Measurements from ENCODE around the gene UBE2D2. TPM values are rescaled to one million over a fixed set of nuclear protein-coding genes. Genes with fewer than 3 reads are reported as not detected.

Gene UBE2D2
- total and polyA plus RNA-seq, 2 of the 13 experiments (the other 11 are each of a cell fraction or from before 2014, with no cell fraction given): 79.1 to 109 TPM

GRCh38 chr5:139635606-139636206 is 74.6 kb downstream of the UBE2D2 start (continued):
- TF ChIP-seq CHD2 (IDR thresholded peaks at IDR 0.05; ENCODE audit: low read depth, low read length): no peak
- peak; percentile 29; the same call in 1 of the 2 replicates for TF ChIP-seq PITX1 (CRISPR knock-in tag; IDR thresholded peaks at IDR 0.05)
- no peak for TF ChIP-seq ZNF431 (CRISPR knock-in tag; IDR thresholded peaks at IDR 0.05; ENCODE audit: borderline replicate concordance, low read depth)
- TF ChIP-seq BCL6 (CRISPR knock-in tag; IDR thresholded peaks at IDR 0.05): 0 out of 2 replicates have a peak, but pooled peaks have one; percentile 16
- peak; percentile 77; the same call in 1 of the 2 replicates for TF ChIP-seq CHD4 (IDR thresholded peaks at IDR 0.05; ENCODE audit: borderline replicate concordance, low read length)
- TF ChIP-seq CREB1 (IDR thresholded peaks at IDR 0.05): no peak
- no peak for TF ChIP-seq CREB1 (CRISPR knock-in tag; IDR thresholded peaks at IDR 0.05)
- 0 out of 2 replicates have a peak, but pooled peaks have one; percentile 4 for TF ChIP-seq MAZ (IDR thresholded peaks at IDR 0.05; ENCODE audit: borderline replicate concordance, low read depth, low read length)
- TF ChIP-seq MAZ (CRISPR knock-in tag; IDR thresholded peaks at IDR 0.05; ENCODE audit: low read depth): no peak
- no peak for TF ChIP-seq SRF (IDR thresholded peaks at IDR 0.05; ENCODE audit: low read depth, low read length)
- TF ChIP-seq ZNF768 (CRISPR knock-in tag; IDR thresholded peaks at IDR 0.05): peak; percentile 100
- TF ChIP-seq TEAD3 (CRISPR knock-in tag; optimal IDR thresholded peaks at IDR 0.05; ENCODE audit: borderline replicate concordance): peak; percentile 69
- peak; percentile 52; the same call in 1 of the 2 replicates for TF ChIP-seq TFAP4 (IDR thresholded peaks at IDR 0.05; ENCODE audit: borderline replicate concordance, low read depth)
- TF ChIP-seq ZFX (CRISPR knock-in tag; IDR thresholded peaks at IDR 0.05; ENCODE audit: low read depth): peak; percentile 56
- no peak for TF ChIP-seq ZNF33A (CRISPR knock-in tag; IDR thresholded peaks at IDR 0.05; ENCODE audit: borderline replicate concordance)
- TF ChIP-seq PHF20 (CRISPR knock-in tag; IDR thresholded peaks at IDR 0.05): peak; percentile 17; the same call in 1 of the 2 replicates
- no peak for TF ChIP-seq ZNF446 (CRISPR knock-in tag; IDR thresholded peaks at IDR 0.05)
- no peak for TF ChIP-seq ZNF749 (CRISPR knock-in tag; IDR thresholded peaks at IDR 0.05; ENCODE audit: borderline replicate concordance)
- TF ChIP-seq ZBTB7B (CRISPR knock-in tag; IDR thresholded peaks at IDR 0.05): peak; percentile 55; the same call in 1 of the 2 replicates
- no peak for TF ChIP-seq POLR2G (IDR thresholded peaks at IDR 0.05; ENCODE audit: low read depth, low read length)
- TF ChIP-seq MAX (IDR thresholded peaks at IDR 0.05): 0 out of 2 replicates have a peak, but pooled peaks have one; percentile 41
- TF ChIP-seq FOXA3 (CRISPR knock-in tag; IDR thresholded peaks at IDR 0.05): peak; percentile 5; the same call in 1 of the 2 replicates
- TF ChIP-seq SAP130 (CRISPR knock-in tag; IDR thresholded peaks at IDR 0.05; ENCODE audit: low read depth): peak; percentile 37; the same call in 1 of the 2 replicates
- no peak for TF ChIP-seq ZNF510 (CRISPR knock-in tag; IDR thresholded peaks at IDR 0.05; ENCODE audit: low read depth)
- no peak for TF ChIP-seq AGO2 (optimal IDR thresholded peaks at IDR 0.05; ENCODE audit: low read depth, low read length)
- TF ChIP-seq MAFF (IDR thresholded peaks at IDR 0.05; ENCODE audit: low read depth, low read length): no peak
- TF ChIP-seq E2F1 (CRISPR knock-in tag; IDR thresholded peaks at IDR 0.05): no peak
- peak; percentile 12 for TF ChIP-seq SKI (IDR thresholded peaks at IDR 0.05; ENCODE audit: partially characterized antibody)
